Heart right ventricle (tissue), 16 donors: ENCODE results near the gene GXYLT2. TPM values are rescaled to one million over a fixed set of nuclear protein-coding genes. Genes with fewer than 3 reads are reported as not detected.

Experiments used
- ATAC-seq, 8 donors: fragments of 200-7000 bp; cut with Tn5 transposase; one replicate each; pipeline ENCODE4 v1.9.1; 2020; ENCODE audit warnings: mild to moderate bottlenecking in 8 of 8, moderate library complexity in 8 of 8, moderate number of reproducible peaks in 1 of 8
- DNase-seq, 2 donors: peaks; one replicate each; pipeline ENCODE4 v3.0.0-alpha.2; 2020
- H3K27ac ChIP-seq, 10 donors: fragments of 200-600 bp; sonication (generic) in 2 of 10; one replicate each; pipeline versions ENCODE4 v1.5.0 to v1.8.0; 2020 to 2022; ENCODE audit warnings: mild to moderate bottlenecking in 3 of 10
- H3K27me3 ChIP-seq, 7 donors: fragments of 200-600 bp; one replicate each; pipeline ENCODE4 v1.8.0; 2021 to 2022; ENCODE audit warnings: mild to moderate bottlenecking in 2 of 7
- H3K36me3 ChIP-seq, 9 donors: fragments of 200-600 bp; sonication (generic) in 1 of 9; one replicate each; pipeline versions ENCODE4 v1.5.0 to v1.8.0; 2020 to 2022; ENCODE audit warnings: mild to moderate bottlenecking in 2 of 9
- H3K4me1 ChIP-seq, 9 donors: fragments of 200-600 bp; sonication (generic) in 1 of 9; one replicate each; pipeline versions ENCODE4 v1.5.0 to v1.8.0; 2020 to 2022; ENCODE audit warnings: mild to moderate bottlenecking in 4 of 9
- H3K4me3 ChIP-seq, 10 donors: fragments of 200-600 bp; sonication (generic) in 2 of 10; one replicate each; pipeline versions ENCODE4 v1.5.0 to v1.8.0; 2020 to 2022; ENCODE audit warnings: mild to moderate bottlenecking in 7 of 10, moderate library complexity in 2 of 10
- H3K9me3 ChIP-seq, 11 donors: fragments of 200-600 bp in 10 of 11; sonication (generic) in 2 of 11; one replicate each; pipeline versions ENCODE4 v1.5.0 to v1.8.0; 2013 to 2022; ENCODE audit warnings: mild to moderate bottlenecking in 2 of 11, control low read depth in 1 of 11, moderate library complexity in 1 of 11
- CTCF ChIP-seq, 9 donors: fragments of 200-600 bp; sonication (generic) in 2 of 9; IDR thresholded peaks; one replicate each; pipeline versions ENCODE4 v1.5.0 to v1.8.0; 2021 to 2022; ENCODE audit warnings: antibody characterized with exemption in 9 of 9, mild to moderate bottlenecking in 5 of 9, moderate library complexity in 1 of 9
- WGBS, 2 donors: extraction: QIAGEN DNeasy Blood & Tissue Kit; methylation state at CpG; one replicate each; pipeline ENCODE4 v1.1.7; 2013; ENCODE audit warnings: inconsistent platforms in 1 of 2; 5-methylcytosine and 5-hydroxymethylcytosine counted together
- intact Hi-C, 10 donors: fragments of 100-400 bp; cut with DNase I; formaldehyde crosslinking; loops; one replicate each; pipeline versions ENCODE4 v1.11.1 to v1.14.2; 2022
- polyA plus RNA-seq, 2 donors: library from polyadenylated mRNA; stranded (reverse); fragments of 200-250 nt; gene quantifications; one replicate each; pipeline ENCODE4 v1.2.3, GENCODE V29; 2013
- total RNA-seq, 10 donors: library from RNA; stranded (reverse); fragmentation: NEBNext Ultra II Directional in 3 of 10; extraction: Animal tissue kit (Norgen Biotek cat#: 25700) in 3 of 10; gene quantifications; one replicate each; pipeline versions ENCODE4 v1.2.1 to v1.2.4, GENCODE V29; 2021 to 2023
- donor health status: Arrhythmogenic right ventricular cardiomyopathy.
- donor health status: ischemic (EF 13 %, LVEDD 7.1; RV severe dilation, severe dysfunction).
- donor health status: healthy with polysubstance abuse.
- donor health status: DM: no; HTN: yes; CAD: no.
- donor health status: DM: no; HTN: no; CAD: no.
- donor health status: ischemic (EF 25% LVEDD 6.9; RV normal size, moderate dysfunction).
- donor health status: ischemic (EF 25% LVEDD 5.7; RV mildly dilated, moderate dysfunction).
- donor health status: healthy.
- donor health status: DM: yes; HTN: yes; CAD: no.
- donor health status: Ischemic cardiomyopathy.
- donor health status: ischemic (EF 35%, LVEDD 5.7; RV mildly dilated, moderate dysfunction).
- donor health status: nonischemic (EF 11% LVEDD 7.7; RV severe dilation, severe dysfunction).
- donor health status: DM: yes; HTN: yes; CAD: no.
- donor health status: PGD.
- donor health status: ischemic (EF 29% LVEDD 5.4; RV normal size, mild dysfunction).
- donor health status: nonischemic (EF 23%, LVEDD 6.1; RV moderate dilation, normal function).

Gene GXYLT2
- total and polyA plus RNA-seq, 12 donors = 1.5 to 26.7 (median 13.9) TPM

- H3K9me3 ChIP-seq = no peaks in the 10 kb centered on the region
- H3K36me3 ChIP-seq = peaks cover 0 to 6% (median 0%) of the 10 kb centered on the region in 9 donors
- no peak overlapping the region for H3K4me3 ChIP-seq
- H3K27me3 ChIP-seq = no peaks in the 10 kb centered on the region
- 39 to 48% methylated on average over 7 of the region's 7 CpGs for WGBS, 2 donors
- DNase-seq (no peak), ATAC-seq (peak in 1 of 8 donors; percentile 22)
- intact Hi-C loops = no loop called here
- no peak overlapping the region for H3K27ac ChIP-seq
- TF ChIP-seq CTCF (IDR thresholded peaks at IDR 0.05) = no peak
- H3K4me1 ChIP-seq = peaks cover 0 to 23% (median 4%) of the 10 kb centered on the region in 9 donors
These were observed 85.3 kb downstream of the GXYLT2 start for GRCh38 chr3:72973031-72973723.

- intact Hi-C loops = no loop called here
- 89 to 96% methylated on average over 2 of the region's 2 CpGs for WGBS, 2 donors
- Histone ChIP-seq H3K4me3 (no peak overlapping the region), H3K36me3 (peaks cover 0 to 6% (median 0%) of the 10 kb centered on the region in 9 donors), H3K27ac (no peak overlapping the region), H3K9me3 (no peaks in the 10 kb centered on the region), H3K27me3 (no peaks in the 10 kb centered on the region), H3K4me1 (peaks cover 0 to 23% (median 4%) of the 10 kb centered on the region in 9 donors)
- TF ChIP-seq CTCF (IDR thresholded peaks at IDR 0.05) = no peak
- ATAC-seq (no peak), DNase-seq (no peak)
These were observed 85.9 kb downstream of the GXYLT2 start for GRCh38 chr3:72973786-72974185.

GRCh38 chr3:72974956-72975355, 87.1 kb downstream of the GXYLT2 start:
- Histone ChIP-seq H3K4me3 (no peak overlapping the region), H3K27me3 (no peaks in the 10 kb centered on the region), H3K4me1 (peaks cover 0 to 23% (median 4%) of the 10 kb centered on the region in 9 donors), H3K27ac (no peak overlapping the region), H3K9me3 (no peaks in the 10 kb centered on the region), H3K36me3 (no peaks in the 10 kb centered on the region)
- no peak for TF ChIP-seq CTCF (IDR thresholded peaks at IDR 0.05)
- DNase-seq (no peak), ATAC-seq (no peak)
- WGBS, 2 donors = 91 to 93% methylated on average over 4 of the region's 4 CpGs
- intact Hi-C loops = no loop called here

GRCh38 chr3:72976281-72976741, 88.5 kb downstream of the GXYLT2 start:
- no peak for ATAC-seq
- WGBS, 2 donors = 67 to 70% methylated on average over 1 of the region's 1 CpG
- no peak for TF ChIP-seq CTCF (IDR thresholded peaks at IDR 0.05)

More at GRCh38 chr3:72976281-72976741, 88.5 kb downstream of the GXYLT2 start:
- Histone ChIP-seq H3K27me3 (no peaks in the 10 kb centered on the region), H3K4me3 (no peak overlapping the region), H3K36me3 (no peaks in the 10 kb centered on the region), H3K9me3 (no peaks in the 10 kb centered on the region), H3K27ac (peak overlapping the region in 1 of 10 donors; percentile 28), H3K4me1 (peaks cover 0 to 23% (median 4%) of the 10 kb centered on the region in 9 donors)
- DNase-seq = no peak
- intact Hi-C loops = no loop called here
